ENCODE results near the gene ECT2. TPM values are rescaled to one million over a fixed set of nuclear protein-coding genes. Genes with fewer than 3 reads are reported as not detected.

Gene ECT2
- total and polyA plus RNA-seq, 7 donors: 1.9 to 6.9 (median 2.2) TPM

DNA sequence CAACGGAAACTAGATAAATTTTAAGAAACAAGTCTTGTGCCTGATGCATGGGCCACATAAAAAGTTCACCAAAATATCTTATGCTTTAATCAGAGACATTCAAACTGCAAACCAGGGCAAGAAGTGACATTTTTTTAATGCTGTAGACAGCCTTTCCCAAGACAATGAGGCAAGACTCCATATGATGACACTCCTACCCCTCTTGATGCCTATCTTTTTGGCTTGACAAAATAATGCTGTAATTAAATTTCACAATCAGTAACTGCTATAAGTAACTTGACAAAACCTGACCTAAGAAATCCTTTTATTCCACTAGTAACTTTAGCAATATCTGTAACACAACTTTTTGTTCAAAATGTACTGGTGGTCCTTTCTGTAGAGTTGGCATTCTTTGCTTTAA, 48.7 kb downstream of the ECT2 start:
- ATAC-seq (no peak), DNase-seq (no peak)
- intact Hi-C loops (cut with DNase I): no loop called here
- Histone ChIP-seq H3K9me3 (no peaks in the 10 kb centered on the region), H3K27ac (no peak overlapping the region), H3K27me3 (ENCODE audit: insufficient read depth in 3 of 3, low read length in 2 of 3) (no peaks in the 10 kb centered on the region), H3K4me3 (no peak overlapping the region), H3K36me3 (ENCODE audit: insufficient read depth in 1 of 2, low read depth in 1 of 2) (peaks cover 0 to 5% of the 10 kb centered on the region in 2 donors), H3K4me1 (no peaks in the 10 kb centered on the region)
- TF ChIP-seq, protein P1, sequence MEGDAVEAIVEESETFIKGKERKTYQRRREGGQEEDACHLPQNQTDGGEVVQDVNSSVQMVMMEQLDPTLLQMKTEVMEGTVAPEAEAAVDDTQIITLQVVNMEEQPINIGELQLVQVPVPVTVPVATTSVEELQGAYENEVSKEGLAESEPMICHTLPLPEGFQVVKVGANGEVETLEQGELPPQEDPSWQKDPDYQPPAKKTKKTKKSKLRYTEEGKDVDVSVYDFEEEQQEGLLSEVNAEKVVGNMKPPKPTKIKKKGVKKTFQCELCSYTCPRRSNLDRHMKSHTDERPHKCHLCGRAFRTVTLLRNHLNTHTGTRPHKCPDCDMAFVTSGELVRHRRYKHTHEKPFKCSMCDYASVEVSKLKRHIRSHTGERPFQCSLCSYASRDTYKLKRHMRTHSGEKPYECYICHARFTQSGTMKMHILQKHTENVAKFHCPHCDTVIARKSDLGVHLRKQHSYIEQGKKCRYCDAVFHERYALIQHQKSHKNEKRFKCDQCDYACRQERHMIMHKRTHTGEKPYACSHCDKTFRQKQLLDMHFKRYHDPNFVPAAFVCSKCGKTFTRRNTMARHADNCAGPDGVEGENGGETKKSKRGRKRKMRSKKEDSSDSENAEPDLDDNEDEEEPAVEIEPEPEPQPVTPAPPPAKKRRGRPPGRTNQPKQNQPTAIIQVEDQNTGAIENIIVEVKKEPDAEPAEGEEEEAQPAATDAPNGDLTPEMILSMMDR (IDR thresholded peaks at IDR 0.05): no peak
- WGBS, 3 donors: 93 to 97% (median 94%) methylated on average over 1 of the region's 1 CpG

- intact Hi-C loops (cut with DNase I): no loop called here
- H3K27ac ChIP-seq: no peak overlapping the region
- no peak for ATAC-seq
- no peaks in the 10 kb centered on the region for H3K4me1 ChIP-seq
- WGBS, 3 donors: 95 to 98% (median 97%) methylated on average over 2 of the region's 2 CpGs
- peaks cover 0 to 5% of the 10 kb centered on the region in 2 donors for H3K36me3 ChIP-seq (ENCODE audit: insufficient read depth in 1 of 2, low read depth in 1 of 2)
- no peaks in the 10 kb centered on the region for H3K27me3 ChIP-seq (ENCODE audit: insufficient read depth in 3 of 3, low read length in 2 of 3)
- H3K9me3 ChIP-seq: no peaks in the 10 kb centered on the region
- TF ChIP-seq, protein P1 (IDR thresholded peaks at IDR 0.05): no peak
- no peak overlapping the region for H3K4me3 ChIP-seq
- no peak for DNase-seq
Observed at GRCh38 chr3:172800156-172800555, 49.6 kb downstream of the ECT2 start.

- intact Hi-C loops (cut with DNase I): no loop called here
- Histone ChIP-seq H3K4me1 (no peaks in the 10 kb centered on the region), H3K9me3 (no peaks in the 10 kb centered on the region), H3K36me3 (ENCODE audit: insufficient read depth in 1 of 2, low read depth in 1 of 2) (peaks cover 0 to 5% of the 10 kb centered on the region in 2 donors), H3K27me3 (ENCODE audit: insufficient read depth in 3 of 3, low read length in 2 of 3) (no peaks in the 10 kb centered on the region), H3K4me3 (no peak overlapping the region), H3K27ac (no peak overlapping the region)
- DNase-seq (no peak), ATAC-seq (no peak)
- TF ChIP-seq, protein P1 (IDR thresholded peaks at IDR 0.05): no peak
- WGBS, 3 donors: 91 to 93% (median 93%) methylated on average over 3 of the region's 3 CpGs
Observed at GRCh38 chr3:172803489-172803888, 53.0 kb downstream of the ECT2 start.

DNA sequence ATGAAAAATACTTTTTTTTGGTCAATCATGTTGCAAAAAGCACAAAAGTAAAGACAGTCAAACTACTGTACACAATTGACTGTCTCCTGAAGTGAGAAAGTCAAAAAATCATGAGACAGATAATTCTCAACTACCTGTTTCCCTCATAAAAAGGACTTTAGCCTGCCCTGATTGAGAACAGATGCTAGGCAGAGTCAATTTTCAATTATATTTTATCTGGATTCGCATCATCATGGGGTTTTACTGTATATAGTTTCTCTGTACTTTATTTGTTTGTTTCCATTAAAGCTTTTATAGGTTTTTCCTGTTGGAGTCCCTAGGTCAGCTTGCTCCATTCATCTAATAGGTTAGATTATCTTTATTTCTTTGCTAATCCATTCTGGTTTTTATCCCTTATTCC, 53.8 kb downstream of the ECT2 start:
- Histone ChIP-seq H3K4me1 (no peaks in the 10 kb centered on the region), H3K36me3 (ENCODE audit: insufficient read depth in 1 of 2, low read depth in 1 of 2) (peaks cover 0 to 5% of the 10 kb centered on the region in 2 donors), H3K27me3 (ENCODE audit: insufficient read depth in 3 of 3, low read length in 2 of 3) (no peaks in the 10 kb centered on the region), H3K9me3 (no peaks in the 10 kb centered on the region), H3K4me3 (no peak overlapping the region), H3K27ac (no peak overlapping the region)
- WGBS, 3 donors: 92 to 100% (median 94%) methylated on average over 1 of the region's 1 CpG
- TF ChIP-seq, protein P1 (IDR thresholded peaks at IDR 0.05): no peak
- no peak for ATAC-seq
- intact Hi-C loops (cut with DNase I): no loop called here
- no peak for DNase-seq

DNA sequence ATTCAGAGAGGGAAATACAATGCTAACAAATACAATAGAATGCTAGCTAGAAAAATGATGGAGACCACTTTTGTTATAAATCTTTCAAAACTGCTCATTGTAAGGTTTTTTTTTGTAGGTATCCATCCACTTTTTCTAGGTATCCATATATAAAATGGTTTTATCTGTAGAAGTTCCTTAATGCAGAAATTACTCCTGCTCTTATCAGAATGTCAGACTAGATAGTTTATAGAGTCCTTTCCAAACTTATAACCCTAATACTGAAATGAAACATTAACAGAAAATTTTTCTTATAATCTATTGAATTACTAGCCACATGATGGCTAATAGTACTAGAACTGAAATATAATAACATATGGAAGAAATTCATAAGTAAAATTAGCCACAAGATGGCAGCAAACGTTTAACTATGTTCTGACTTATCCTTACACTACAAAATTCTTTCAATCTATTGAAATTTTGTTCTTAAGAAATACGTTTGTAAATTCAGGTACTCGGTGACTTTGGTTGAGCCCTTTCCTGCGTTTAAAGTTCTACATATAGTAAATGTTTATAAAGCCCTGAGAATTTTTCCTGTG, 58.5 kb downstream of the ECT2 start:
- no peak for DNase-seq
- no peak overlapping the region for H3K4me3 ChIP-seq
- WGBS, 3 donors: 58 to 61% (median 59%) methylated on average over 4 of the region's 4 CpGs
- TF ChIP-seq, protein P1 (IDR thresholded peaks at IDR 0.05): peak; percentile 37
- H3K36me3 ChIP-seq (ENCODE audit: insufficient read depth in 1 of 2, low read depth in 1 of 2): peaks cover 0 to under 1% of the 10 kb centered on the region in 2 donors
- ATAC-seq: no peak
- no peak overlapping the region for H3K27ac ChIP-seq
- H3K27me3 ChIP-seq (ENCODE audit: insufficient read depth in 3 of 3, low read length in 2 of 3): no peaks in the 10 kb centered on the region
- no peaks in the 10 kb centered on the region for H3K9me3 ChIP-seq
- intact Hi-C loops (cut with DNase I): no loop called here
- H3K4me1 ChIP-seq: no peaks in the 10 kb centered on the region
